GM12801 (cell line): ENCODE measurements around the gene IFNE.

Experiments
- TF ChIP-seq, protein P1 (sequence below): IDR thresholded peaks from one replicate; pipeline ENCODE4 v1.5.1; 2011; ENCODE audit warnings: control low read depth; ENCODE audit not compliant: insufficient read length; ENCODE audit errors: extremely low read depth

IFNE gene

DNA sequence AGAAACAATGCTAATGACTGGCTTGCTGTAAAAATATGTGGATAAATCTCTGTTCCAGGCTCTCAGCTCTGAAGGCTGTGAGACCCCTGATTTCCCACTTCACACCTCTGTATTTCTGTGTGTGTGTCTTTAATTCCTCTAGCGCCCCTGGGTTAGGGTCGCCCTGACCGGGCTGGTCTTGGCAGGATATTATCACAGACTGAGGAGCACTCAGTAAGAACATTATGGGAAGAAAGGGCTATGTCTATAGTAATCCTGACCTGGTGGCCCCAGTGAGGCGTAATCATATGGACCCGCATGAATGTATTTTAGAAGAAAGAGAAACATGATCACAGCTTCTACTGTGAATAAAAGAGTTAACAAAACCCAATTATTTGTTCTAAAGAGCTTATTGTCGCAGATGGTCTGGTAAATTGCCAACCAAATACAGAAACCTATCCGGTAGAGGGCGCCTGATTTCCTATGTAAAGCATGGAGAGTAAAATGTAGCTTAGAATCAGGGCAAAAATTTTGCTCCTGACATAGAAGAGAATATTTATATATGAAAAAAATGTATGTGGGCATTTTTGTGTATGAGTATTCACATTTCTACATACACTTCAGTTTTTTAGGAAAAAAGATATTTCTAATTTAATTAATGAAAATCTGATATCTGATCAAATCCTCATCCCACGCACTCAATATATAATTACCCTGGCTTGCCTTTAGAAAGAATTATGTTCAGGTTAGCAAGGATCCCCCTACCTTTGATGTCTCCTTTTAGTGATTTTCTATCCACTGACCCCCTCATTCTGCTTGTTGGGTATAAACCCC is 47.7 kb downstream of the IFNE start:
- TF ChIP-seq, protein P1, sequence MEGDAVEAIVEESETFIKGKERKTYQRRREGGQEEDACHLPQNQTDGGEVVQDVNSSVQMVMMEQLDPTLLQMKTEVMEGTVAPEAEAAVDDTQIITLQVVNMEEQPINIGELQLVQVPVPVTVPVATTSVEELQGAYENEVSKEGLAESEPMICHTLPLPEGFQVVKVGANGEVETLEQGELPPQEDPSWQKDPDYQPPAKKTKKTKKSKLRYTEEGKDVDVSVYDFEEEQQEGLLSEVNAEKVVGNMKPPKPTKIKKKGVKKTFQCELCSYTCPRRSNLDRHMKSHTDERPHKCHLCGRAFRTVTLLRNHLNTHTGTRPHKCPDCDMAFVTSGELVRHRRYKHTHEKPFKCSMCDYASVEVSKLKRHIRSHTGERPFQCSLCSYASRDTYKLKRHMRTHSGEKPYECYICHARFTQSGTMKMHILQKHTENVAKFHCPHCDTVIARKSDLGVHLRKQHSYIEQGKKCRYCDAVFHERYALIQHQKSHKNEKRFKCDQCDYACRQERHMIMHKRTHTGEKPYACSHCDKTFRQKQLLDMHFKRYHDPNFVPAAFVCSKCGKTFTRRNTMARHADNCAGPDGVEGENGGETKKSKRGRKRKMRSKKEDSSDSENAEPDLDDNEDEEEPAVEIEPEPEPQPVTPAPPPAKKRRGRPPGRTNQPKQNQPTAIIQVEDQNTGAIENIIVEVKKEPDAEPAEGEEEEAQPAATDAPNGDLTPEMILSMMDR: no peak

DNA sequence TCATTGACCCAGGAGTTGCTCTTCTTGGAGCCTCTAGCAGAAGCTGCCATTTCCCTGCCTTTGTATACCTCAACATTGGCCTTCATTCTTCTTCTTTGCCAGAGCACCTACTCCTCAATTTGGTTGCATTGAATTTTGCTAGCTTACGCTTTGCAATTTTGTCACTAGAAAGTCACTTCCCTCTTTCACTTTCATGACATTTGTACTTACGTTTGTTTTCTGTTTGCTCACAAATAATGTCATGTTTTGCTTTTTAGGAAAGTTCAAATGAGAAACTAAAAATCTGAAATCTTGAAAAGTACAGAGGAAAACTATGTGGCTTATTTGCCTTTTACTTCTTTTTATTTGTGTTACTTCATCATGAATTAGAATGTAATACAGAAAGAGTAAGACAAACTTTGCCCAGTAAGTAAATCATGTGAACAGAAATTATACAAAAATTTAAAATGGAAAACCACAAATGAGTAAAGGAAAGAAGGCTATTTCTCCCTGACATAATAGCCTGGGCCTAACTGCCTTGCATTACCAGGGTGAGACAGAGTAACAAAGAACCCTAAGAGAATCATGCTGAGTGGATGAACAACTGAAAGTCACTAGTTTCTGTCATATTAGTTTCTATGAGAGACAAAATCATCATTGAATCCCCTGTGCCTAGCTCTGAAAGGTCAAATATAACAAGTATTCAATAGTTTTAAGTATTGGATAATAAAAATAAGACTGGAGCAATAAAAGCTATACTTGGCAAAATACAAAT is 49.3 kb downstream of the IFNE start:
- TF ChIP-seq, protein P1: no peak
